ENCODE results near the gene ARHGDIG. TPM values are rescaled to one million over a fixed set of nuclear protein-coding genes. Genes with fewer than 3 reads are reported as not detected.
A peak's percentile ranks its signal among the peaks of the same experiment; 100 is the strongest.

Gene ARHGDIG
- total RNA-seq, 1 experiment from 2014 or later = 2.4 TPM

GRCh38 chr16:320206-320605 lies 39.8 kb downstream of the ARHGDIG start:
- POLR2A ChIA-PET = no interaction called here
- no peak for DNase-seq (ENCODE audit: low read depth, low spot score)
- intact Hi-C loops (cut with micrococcal nuclease; ENCODE audit: unreplicated experiment) (no loop called here), in situ Hi-C loops (cut with HindIII; ENCODE audit: low pct_unique_long_range_greater_than_20kb, low sequenced_read_pairs) (no loop called here)
- Histone ChIP-seq H3K27me3 (ENCODE audit: control insufficient read depth, insufficient read depth, low read length) (no peaks in the 10 kb centered on the region), H3K4me3 (ENCODE audit: low read depth in 2 of 2, low read length in 2 of 2) (no peak overlapping the region), H3K36me3 (ENCODE audit: control insufficient read depth, insufficient read depth, low read length) (no peaks in the 10 kb centered on the region), H3K27ac (ENCODE audit: low read length) (no peak overlapping the region), H3K9me3 (ENCODE audit: control insufficient read depth, insufficient read depth, low read depth, low read length) (no peaks in the 10 kb centered on the region), H3K4me1 (ENCODE audit: control insufficient read depth, insufficient read depth, low read length) (peaks cover 12% of the 10 kb centered on the region)
- ATAC-seq = no peak
- no peak for TF ChIP-seq SIN3A (IDR thresholded peaks at IDR 0.05; ENCODE audit: borderline replicate concordance, insufficient read depth, low read depth, low read length)
- TF ChIP-seq CTCF (IDR thresholded peaks at IDR 0.05) = no peak
- TF ChIP-seq REST (IDR thresholded peaks at IDR 0.05; ENCODE audit: insufficient read depth in 1 of 2, low read depth in 2 of 2, low read length in 1 of 2) = no peak
- no peak for TF ChIP-seq POLR2AphosphoS5 (IDR thresholded peaks at IDR 0.05; ENCODE audit: low read depth, low read length)
- TF ChIP-seq TCF7L2 (IDR thresholded peaks at IDR 0.05; ENCODE audit: low read depth, low read length) = no peak
- CTCF ChIA-PET = no interaction called here
- no TSS peak for BruUV-seq (replicated peaks)

- ChIA-PET POLR2A (no interaction called here), CTCF (no interaction called here)
- no peak for TF ChIP-seq TCF7L2 (IDR thresholded peaks at IDR 0.05; ENCODE audit: low read depth, low read length)
- no peak for TF ChIP-seq CTCF (IDR thresholded peaks at IDR 0.05)
- no peak for TF ChIP-seq REST (IDR thresholded peaks at IDR 0.05; ENCODE audit: insufficient read depth in 1 of 2, low read depth in 2 of 2, low read length in 1 of 2)
- H3K9me3 ChIP-seq (ENCODE audit: control insufficient read depth, insufficient read depth, low read depth, low read length) = no peaks in the 10 kb centered on the region
- no TSS peak for BruUV-seq (replicated peaks)
- H3K36me3 ChIP-seq (ENCODE audit: control insufficient read depth, insufficient read depth, low read length) = no peaks in the 10 kb centered on the region
- ATAC-seq = peak; percentile 23; the same call in 1 of the 2 replicates
- peaks cover 21% of the 10 kb centered on the region for H3K4me1 ChIP-seq (ENCODE audit: control insufficient read depth, insufficient read depth, low read length)
- no peak overlapping the region for H3K27ac ChIP-seq (ENCODE audit: low read length)
- no peak overlapping the region for H3K4me3 ChIP-seq (ENCODE audit: low read depth in 2 of 2, low read length in 2 of 2)
- intact Hi-C loops (cut with micrococcal nuclease; ENCODE audit: unreplicated experiment) = no loop called here
- DNase-seq (ENCODE audit: low read depth, low spot score) = no peak
- no peaks in the 10 kb centered on the region for H3K27me3 ChIP-seq (ENCODE audit: control insufficient read depth, insufficient read depth, low read length)
- in situ Hi-C loops (cut with HindIII; ENCODE audit: low pct_unique_long_range_greater_than_20kb, low sequenced_read_pairs) = no loop called here
These were observed 41.1 kb downstream of the ARHGDIG start for GRCh38 chr16:321532-321931.

All from Panc1 (cell line).